ENCODE measurements around the gene ARL6IP6. TPM values are rescaled to one million over a fixed set of nuclear protein-coding genes. Genes with fewer than 3 reads are reported as not detected.

ARL6IP6 gene
- total and polyA plus RNA-seq, 2 donors (not counting 1 experiment from before 2014, with no cell fraction given): 19.0 to 53.9 TPM

DNA sequence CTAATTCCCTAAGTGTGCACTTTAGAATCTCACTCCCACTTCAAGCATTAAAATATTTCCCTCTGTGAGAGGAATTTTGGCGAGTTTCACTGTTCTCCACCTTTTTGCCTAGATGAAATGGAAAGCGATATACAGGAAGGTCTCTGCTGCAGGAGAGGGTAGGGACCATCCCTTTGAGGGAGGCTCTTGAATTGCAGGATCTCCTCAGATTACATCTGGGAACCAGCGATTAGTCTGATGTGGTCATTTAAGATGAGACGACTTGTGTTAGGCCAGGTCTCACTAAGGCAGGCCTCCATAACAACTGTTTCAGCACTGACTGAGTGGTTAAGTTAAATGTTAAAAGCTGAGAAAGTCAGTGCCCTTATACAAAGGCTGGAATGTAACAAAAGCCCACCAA lies 74.6 kb downstream of the ARL6IP6 start:
- Histone ChIP-seq H3K27me3 (ENCODE audit: control insufficient read depth, insufficient read depth, low read length) (no peaks in the 10 kb centered on the region), H3K9ac (ENCODE audit: insufficient read depth, low read length) (no peak overlapping the region), H3K4me1 (ENCODE audit: control insufficient read depth, extremely low read depth, insufficient read depth, low read length) (no peaks in the 10 kb centered on the region), H3K4me3 (replicated peaks in 1 of 4; ENCODE audit: control extremely low read depth in 1 of 4, insufficient read depth in 1 of 4, low read depth in 3 of 4, low read length in 4 of 4) (no peak overlapping the region), H3K79me2 (ENCODE audit: control insufficient read depth, insufficient read depth, low read length) (no peaks in the 10 kb centered on the region), H3K4me2 (ENCODE audit: extremely low read depth, insufficient read depth, low read length) (no peak overlapping the region), H2AFZ (ENCODE audit: low read length) (no peak overlapping the region), H3K9me3 (ENCODE audit: control insufficient read depth, insufficient read depth, low read depth, low read length) (no peaks in the 10 kb centered on the region), H3K27ac (ENCODE audit: insufficient read depth, low read length) (no peak overlapping the region), H4K20me1 (ENCODE audit: control insufficient read depth, extremely low read depth, insufficient read depth, low read length) (no peaks in the 10 kb centered on the region), H3K36me3 (ENCODE audit: control insufficient read depth, insufficient read depth, low read length) (no peaks in the 10 kb centered on the region)
- no peak for DNase-seq (ENCODE audit: low read depth in 2 of 2)
- TF ChIP-seq, protein P1, sequence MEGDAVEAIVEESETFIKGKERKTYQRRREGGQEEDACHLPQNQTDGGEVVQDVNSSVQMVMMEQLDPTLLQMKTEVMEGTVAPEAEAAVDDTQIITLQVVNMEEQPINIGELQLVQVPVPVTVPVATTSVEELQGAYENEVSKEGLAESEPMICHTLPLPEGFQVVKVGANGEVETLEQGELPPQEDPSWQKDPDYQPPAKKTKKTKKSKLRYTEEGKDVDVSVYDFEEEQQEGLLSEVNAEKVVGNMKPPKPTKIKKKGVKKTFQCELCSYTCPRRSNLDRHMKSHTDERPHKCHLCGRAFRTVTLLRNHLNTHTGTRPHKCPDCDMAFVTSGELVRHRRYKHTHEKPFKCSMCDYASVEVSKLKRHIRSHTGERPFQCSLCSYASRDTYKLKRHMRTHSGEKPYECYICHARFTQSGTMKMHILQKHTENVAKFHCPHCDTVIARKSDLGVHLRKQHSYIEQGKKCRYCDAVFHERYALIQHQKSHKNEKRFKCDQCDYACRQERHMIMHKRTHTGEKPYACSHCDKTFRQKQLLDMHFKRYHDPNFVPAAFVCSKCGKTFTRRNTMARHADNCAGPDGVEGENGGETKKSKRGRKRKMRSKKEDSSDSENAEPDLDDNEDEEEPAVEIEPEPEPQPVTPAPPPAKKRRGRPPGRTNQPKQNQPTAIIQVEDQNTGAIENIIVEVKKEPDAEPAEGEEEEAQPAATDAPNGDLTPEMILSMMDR (conservative IDR thresholded peaks at IDR 0.05 in 1 of 2, IDR thresholded peaks at IDR 0.05 in 1 of 2; ENCODE audit: low read depth in 1 of 2, low read length in 2 of 2): no peak
- no peak for TF ChIP-seq EZH2 (IDR thresholded peaks at IDR 0.05; ENCODE audit: low read length, missing control alignments)

DNA sequence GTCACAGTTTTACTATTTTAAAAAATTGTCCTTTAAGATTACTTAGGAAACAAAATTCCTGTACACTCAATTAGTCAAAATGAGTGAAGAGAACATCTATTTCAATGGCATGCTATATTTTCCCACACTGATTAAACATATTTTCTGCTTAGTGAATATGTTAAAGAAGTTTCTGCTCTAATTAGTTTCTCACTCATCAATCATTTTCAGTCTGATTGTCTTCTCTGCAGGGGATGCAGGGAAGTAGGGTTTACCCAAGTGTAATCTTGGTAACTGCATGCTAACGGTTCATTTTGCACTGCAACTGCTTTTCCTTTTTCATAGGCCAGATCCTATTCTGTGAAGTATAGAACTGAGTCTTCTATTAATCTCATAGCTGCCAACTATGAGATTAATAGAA lies 78.5 kb downstream of the ARL6IP6 start:
- no peak overlapping the region for H3K9ac ChIP-seq (ENCODE audit: insufficient read depth, low read length)
- no peaks in the 10 kb centered on the region for H3K79me2 ChIP-seq (ENCODE audit: control insufficient read depth, insufficient read depth, low read length)
- TF ChIP-seq, protein P1 (conservative IDR thresholded peaks at IDR 0.05 in 1 of 2, IDR thresholded peaks at IDR 0.05 in 1 of 2; ENCODE audit: low read depth in 1 of 2, low read length in 2 of 2): no peak
- no peak for TF ChIP-seq EZH2 (IDR thresholded peaks at IDR 0.05; ENCODE audit: low read length, missing control alignments)
- no peaks in the 10 kb centered on the region for H3K36me3 ChIP-seq (ENCODE audit: control insufficient read depth, insufficient read depth, low read length)
- no peaks in the 10 kb centered on the region for H4K20me1 ChIP-seq (ENCODE audit: control insufficient read depth, extremely low read depth, insufficient read depth, low read length)
- H3K9me3 ChIP-seq (ENCODE audit: control insufficient read depth, insufficient read depth, low read depth, low read length): no peaks in the 10 kb centered on the region
- no peak overlapping the region for H3K27ac ChIP-seq (ENCODE audit: insufficient read depth, low read length)
- no peak overlapping the region for H3K4me2 ChIP-seq (ENCODE audit: extremely low read depth, insufficient read depth, low read length)
- H3K4me1 ChIP-seq (ENCODE audit: control insufficient read depth, extremely low read depth, insufficient read depth, low read length): no peaks in the 10 kb centered on the region
- H2AFZ ChIP-seq (ENCODE audit: low read length): no peak overlapping the region
- no peak for DNase-seq (ENCODE audit: low read depth in 2 of 2)
- no peak overlapping the region for H3K4me3 ChIP-seq (replicated peaks in 1 of 4; ENCODE audit: control extremely low read depth in 1 of 4, insufficient read depth in 1 of 4, low read depth in 3 of 4, low read length in 4 of 4)
- H3K27me3 ChIP-seq (ENCODE audit: control insufficient read depth, insufficient read depth, low read length): no peaks in the 10 kb centered on the region

DNA sequence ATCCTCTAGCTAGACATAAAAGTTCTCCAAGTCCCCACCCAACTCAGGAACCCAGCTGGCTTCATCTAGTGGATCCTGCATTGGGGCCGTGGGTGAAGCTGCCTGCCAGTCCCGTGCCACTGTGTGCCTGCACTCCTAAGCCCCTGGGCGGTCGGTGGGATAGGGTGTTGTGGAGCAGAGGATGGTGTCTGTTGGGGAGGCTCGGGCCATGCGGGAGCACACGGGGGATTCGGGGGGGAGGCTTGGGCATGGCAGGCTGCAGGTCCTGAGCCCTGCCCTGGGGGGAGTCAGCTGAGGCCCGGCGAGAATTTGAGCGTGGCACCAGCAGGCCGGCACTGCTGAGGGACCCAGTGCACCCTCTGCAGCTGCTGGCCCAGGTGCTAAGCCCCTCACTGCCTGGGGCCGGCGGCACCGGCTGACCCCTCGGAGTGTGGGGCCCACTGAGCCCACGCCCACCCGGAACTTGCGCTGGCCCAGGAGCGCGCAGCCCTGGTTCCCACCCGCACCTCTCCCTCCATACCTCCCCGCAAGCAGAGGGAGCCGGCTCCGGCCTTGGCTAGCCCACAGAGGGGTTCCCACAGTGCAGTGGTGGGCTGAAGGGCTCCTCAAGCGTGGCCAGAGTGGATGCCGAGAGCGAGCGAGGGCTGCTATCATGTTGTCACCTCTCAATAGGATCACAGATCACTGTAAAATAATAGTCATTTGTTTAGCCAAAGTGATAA lies 86.4 kb downstream of the ARL6IP6 start:
- Histone ChIP-seq H3K36me3 (ENCODE audit: control insufficient read depth, insufficient read depth, low read length) (no peaks in the 10 kb centered on the region), H3K9me3 (ENCODE audit: control insufficient read depth, insufficient read depth, low read depth, low read length) (no peaks in the 10 kb centered on the region), H3K27ac (ENCODE audit: insufficient read depth, low read length) (no peak overlapping the region), H3K4me3 (replicated peaks in 1 of 4; ENCODE audit: control extremely low read depth in 1 of 4, insufficient read depth in 1 of 4, low read depth in 3 of 4, low read length in 4 of 4) (no peak overlapping the region), H3K4me1 (ENCODE audit: control insufficient read depth, extremely low read depth, insufficient read depth, low read length) (no peaks in the 10 kb centered on the region), H3K27me3 (ENCODE audit: control insufficient read depth, insufficient read depth, low read length) (no peaks in the 10 kb centered on the region), H4K20me1 (ENCODE audit: control insufficient read depth, extremely low read depth, insufficient read depth, low read length) (no peaks in the 10 kb centered on the region), H2AFZ (ENCODE audit: low read length) (no peak overlapping the region), H3K79me2 (ENCODE audit: control insufficient read depth, insufficient read depth, low read length) (no peaks in the 10 kb centered on the region), H3K4me2 (ENCODE audit: extremely low read depth, insufficient read depth, low read length) (no peak overlapping the region), H3K9ac (ENCODE audit: insufficient read depth, low read length) (no peak overlapping the region)
- TF ChIP-seq, protein P1 (conservative IDR thresholded peaks at IDR 0.05 in 1 of 2, IDR thresholded peaks at IDR 0.05 in 1 of 2; ENCODE audit: low read depth in 1 of 2, low read length in 2 of 2): no peak
- TF ChIP-seq EZH2 (IDR thresholded peaks at IDR 0.05; ENCODE audit: low read length, missing control alignments): no peak
- DNase-seq (ENCODE audit: low read depth in 2 of 2): no peak
